CD4-positive, alpha-beta T cell treated with Interleukin-21 for 1 hour (primary cell): ENCODE measurements around the gene PTPRN2.

Experiments used
- DNase-seq: peaks from one replicate; pipeline ENCODE4 v3.0.0-alpha.2; 2020

PTPRN2 gene

GRCh38 chr7:158576050-158576762 lies 11.4 kb downstream of the PTPRN2 start:
- DNase-seq = no peak

- no peak for DNase-seq
Observed at GRCh38 chr7:158574308-158575036, 13.2 kb downstream of the PTPRN2 start.

- no peak for DNase-seq
Observed at GRCh38 chr7:158573310-158573709, 14.3 kb downstream of the PTPRN2 start.

GRCh38 chr7:158572000-158572828 lies 15.4 kb downstream of the PTPRN2 start:
- no peak for DNase-seq

GRCh38 chr7:158570449-158571170 lies 17.0 kb downstream of the PTPRN2 start:
- DNase-seq = no peak

- DNase-seq = no peak
Observed at GRCh38 chr7:158569858-158570323, 17.7 kb downstream of the PTPRN2 start.

- no peak for DNase-seq
Observed at GRCh38 chr7:158568974-158569857, 18.4 kb downstream of the PTPRN2 start.

GRCh38 chr7:158567153-158567603 lies 20.4 kb downstream of the PTPRN2 start:
- DNase-seq = no peak

GRCh38 chr7:158564663-158565035 lies 23.0 kb downstream of the PTPRN2 start:
- no peak for DNase-seq

GRCh38 chr7:158563911-158564662 lies 23.5 kb downstream of the PTPRN2 start:
- no peak for DNase-seq

GRCh38 chr7:158563051-158563450 lies 24.6 kb downstream of the PTPRN2 start:
- DNase-seq = no peak

- DNase-seq = no peak
Observed at GRCh38 chr7:158562517-158562916, 25.1 kb downstream of the PTPRN2 start.

GRCh38 chr7:158561659-158562058 lies 26.0 kb downstream of the PTPRN2 start:
- DNase-seq = no peak

GRCh38 chr7:158560386-158560785 lies 27.2 kb downstream of the PTPRN2 start:
- DNase-seq = no peak

GRCh38 chr7:158559356-158559755 lies 28.3 kb downstream of the PTPRN2 start:
- no peak for DNase-seq

- DNase-seq = no peak
Observed at GRCh38 chr7:158558816-158559215, 28.8 kb downstream of the PTPRN2 start.

- DNase-seq = no peak
Observed at GRCh38 chr7:158557441-158557755, 30.2 kb downstream of the PTPRN2 start.

- DNase-seq = no peak
Observed at GRCh38 chr7:158556721-158557440, 30.7 kb downstream of the PTPRN2 start.

GRCh38 chr7:158555034-158555520 lies 32.5 kb downstream of the PTPRN2 start:
- DNase-seq = no peak

- no peak for DNase-seq
Observed at GRCh38 chr7:158550886-158551452, 36.7 kb downstream of the PTPRN2 start.
